ENCODE measurements around the gene RIN3.

- no peak for TF ChIP-seq MXI1 (IDR thresholded peaks at IDR 0.05; ENCODE audit: borderline replicate concordance, low read depth, low read length)
- TF ChIP-seq CTCF (conservative IDR thresholded peaks at IDR 0.05; ENCODE audit: low read depth, low read length): no peak
- TF ChIP-seq POLR2A (IDR thresholded peaks at IDR 0.05; ENCODE audit: low read depth, low read length): no peak
- no peak for TF ChIP-seq BHLHE40 (IDR thresholded peaks at IDR 0.05; ENCODE audit: low read depth, low read length)
- TF ChIP-seq FOS (IDR thresholded peaks at IDR 0.05; ENCODE audit: low read depth, low read length): no peak
- no peak for TF ChIP-seq RFX5 (IDR thresholded peaks at IDR 0.05; ENCODE audit: low read depth, low read length)
- no peak for TF ChIP-seq RAD21 (IDR thresholded peaks at IDR 0.05; ENCODE audit: low read length)
- TF ChIP-seq MAFK (IDR thresholded peaks at IDR 0.05; ENCODE audit: low read depth, low read length): no peak
- no peak for TF ChIP-seq SMC3 (IDR thresholded peaks at IDR 0.05; ENCODE audit: low read depth, low read length)
- TF ChIP-seq MAZ (IDR thresholded peaks at IDR 0.05; ENCODE audit: borderline replicate concordance, low read depth, low read length): no peak
- no peak for TF ChIP-seq CEBPB (IDR thresholded peaks at IDR 0.05; ENCODE audit: low read depth, low read length)
- TF ChIP-seq ELK1 (IDR thresholded peaks at IDR 0.05; ENCODE audit: borderline replicate concordance, low read depth, low read length): no peak
- no peak for TF ChIP-seq USF2 (IDR thresholded peaks at IDR 0.05; ENCODE audit: low read depth, low read length)
Measured at GRCh38 chr14:92486881-92487280, 26.7 kb upstream of the RIN3 start.
